GM12891 (cell line): ENCODE measurements around the gene SERPIND1.

Experiments
- POLR2A ChIP-seq: IDR thresholded peaks from 2 replicates; pipeline ENCODE4 v1.6.1; 2011; ENCODE audit warnings: low read depth, low read length, control low read depth
- POLR2AphosphoS5 ChIP-seq: IDR thresholded peaks from 2 replicates; pipeline ENCODE4 v1.6.1; 2011; ENCODE audit warnings: low read depth, low read length, control low read depth
- POU2F2 ChIP-seq: IDR thresholded peaks from 2 replicates; pipeline ENCODE4 v1.6.1; 2011; ENCODE audit warnings: low read depth, mild to moderate bottlenecking, control low read depth, low read length, moderate library complexity
- SPI1 ChIP-seq: IDR thresholded peaks from 2 replicates; pipeline ENCODE4 v1.6.1; 2011; ENCODE audit warnings: low read depth, low read length, control low read depth
- TAF1 ChIP-seq: IDR thresholded peaks from 2 replicates; pipeline ENCODE4 v1.6.1; 2011; ENCODE audit warnings: low read depth, low read length, control low read depth

DNA sequence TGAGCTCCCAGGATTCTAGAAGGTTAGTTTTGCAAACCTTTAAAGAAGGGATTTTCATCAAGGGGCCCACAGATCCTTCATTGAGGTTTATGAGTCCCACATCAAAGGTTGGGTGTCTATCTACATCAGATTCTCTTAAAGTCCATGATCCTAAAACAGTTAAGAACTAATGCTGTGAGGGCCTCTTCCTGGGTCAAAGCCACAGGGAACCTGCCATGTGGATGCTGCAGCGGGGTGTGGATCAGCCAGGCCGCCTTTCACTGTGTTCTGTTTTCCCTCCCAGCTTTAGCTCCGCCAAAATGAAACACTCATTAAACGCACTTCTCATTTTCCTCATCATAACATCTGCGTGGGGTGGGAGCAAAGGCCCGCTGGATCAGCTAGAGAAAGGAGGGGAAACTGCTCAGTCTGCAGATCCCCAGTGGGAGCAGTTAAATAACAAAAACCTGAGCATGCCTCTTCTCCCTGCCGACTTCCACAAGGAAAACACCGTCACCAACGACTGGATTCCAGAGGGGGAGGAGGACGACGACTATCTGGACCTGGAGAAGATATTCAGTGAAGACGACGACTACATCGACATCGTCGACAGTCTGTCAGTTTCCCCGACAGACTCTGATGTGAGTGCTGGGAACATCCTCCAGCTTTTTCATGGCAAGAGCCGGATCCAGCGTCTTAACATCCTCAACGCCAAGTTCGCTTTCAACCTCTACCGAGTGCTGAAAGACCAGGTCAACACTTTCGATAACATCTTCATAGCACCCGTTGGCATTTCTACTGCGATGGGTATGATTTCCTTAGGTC, 5.3 kb downstream of the SERPIND1 start:
- TF ChIP-seq POLR2A, result no peak
- no peak for TF ChIP-seq SPI1
- TF ChIP-seq TAF1, result no peak
- TF ChIP-seq POU2F2, result no peak
- TF ChIP-seq POLR2AphosphoS5, result no peak
